ENCODE data around the gene DHCR24. TPM values are rescaled to one million over a fixed set of nuclear protein-coding genes. Genes with fewer than 3 reads are reported as not detected.

Gene DHCR24
- total RNA-seq, 1 donor from 2014 or later: 118 TPM

GRCh38 chr1:54928327-54928726, 41.3 kb upstream of the DHCR24 start:
- no peaks in the 10 kb centered on the region for H3K36me3 ChIP-seq (ENCODE audit: control insufficient read depth, insufficient read depth, low read length)
- H3K4me3 ChIP-seq (ENCODE audit: low read depth, low read length): no peak overlapping the region
- no peaks in the 10 kb centered on the region for H3K27me3 ChIP-seq (ENCODE audit: control insufficient read depth, insufficient read depth, low read length)
- FAIRE-seq: no peak
- DNase-seq (ENCODE audit: low read depth): peak; percentile 66
- no peak for TF ChIP-seq CTCF (IDR thresholded peaks at IDR 0.05; ENCODE audit: insufficient read depth, low read length, severe bottlenecking)

GRCh38 chr1:54927472-54928240, 40.7 kb upstream of the DHCR24 start:
- H3K27me3 ChIP-seq (ENCODE audit: control insufficient read depth, insufficient read depth, low read length): no peaks in the 10 kb centered on the region
- TF ChIP-seq CTCF (IDR thresholded peaks at IDR 0.05; ENCODE audit: insufficient read depth, low read length, severe bottlenecking): no peak
- DNase-seq (ENCODE audit: low read depth) (peak; percentile 64), FAIRE-seq (no peak)
- no peak overlapping the region for H3K4me3 ChIP-seq (ENCODE audit: low read depth, low read length)
- H3K36me3 ChIP-seq (ENCODE audit: control insufficient read depth, insufficient read depth, low read length): no peaks in the 10 kb centered on the region

- H3K27me3 ChIP-seq (ENCODE audit: control insufficient read depth, insufficient read depth, low read length): no peaks in the 10 kb centered on the region
- no peak for FAIRE-seq
- H3K4me3 ChIP-seq (ENCODE audit: low read depth, low read length): no peak overlapping the region
These were observed 40.0 kb upstream of the DHCR24 start for GRCh38 chr1:54926970-54927369.

GRCh38 chr1:54922921-54923421, 36.0 kb upstream of the DHCR24 start:
- no peak for TF ChIP-seq CTCF (IDR thresholded peaks at IDR 0.05; ENCODE audit: insufficient read depth, low read length, severe bottlenecking)
- Histone ChIP-seq H3K4me3 (ENCODE audit: low read depth, low read length) (peak overlapping the region; percentile 2), H3K36me3 (ENCODE audit: control insufficient read depth, insufficient read depth, low read length) (no peaks in the 10 kb centered on the region), H3K27me3 (ENCODE audit: control insufficient read depth, insufficient read depth, low read length) (no peaks in the 10 kb centered on the region)
- DNase-seq (ENCODE audit: low read depth) (peak; percentile 92), FAIRE-seq (peak; percentile 97)

More at GRCh38 chr1:54926970-54927369, 40.0 kb upstream of the DHCR24 start:
- H3K36me3 ChIP-seq (ENCODE audit: control insufficient read depth, insufficient read depth, low read length): no peaks in the 10 kb centered on the region
- TF ChIP-seq CTCF (IDR thresholded peaks at IDR 0.05; ENCODE audit: insufficient read depth, low read length, severe bottlenecking): no peak
- no peak for DNase-seq (ENCODE audit: low read depth)

GRCh38 chr1:54922040-54922761, 35.2 kb upstream of the DHCR24 start:
- FAIRE-seq: no peak
- no peak for DNase-seq (ENCODE audit: low read depth)
- no peaks in the 10 kb centered on the region for H3K27me3 ChIP-seq (ENCODE audit: control insufficient read depth, insufficient read depth, low read length)
- no peaks in the 10 kb centered on the region for H3K36me3 ChIP-seq (ENCODE audit: control insufficient read depth, insufficient read depth, low read length)
- no peak overlapping the region for H3K4me3 ChIP-seq (ENCODE audit: low read depth, low read length)
- TF ChIP-seq CTCF (IDR thresholded peaks at IDR 0.05; ENCODE audit: insufficient read depth, low read length, severe bottlenecking): no peak
